HepG2 (cell line): Measurements from ENCODE around the gene NCAPD2. TPM values are rescaled to one million over a fixed set of nuclear protein-coding genes. Genes with fewer than 3 reads are reported as not detected.

Experiments
- CBX1 ChIP-seq: IDR thresholded peaks from one replicate; pipeline ENCODE4 v1.6.1; 2016; ENCODE audit warnings: antibody characterized with exemption, low read depth
- ELF1 ChIP-seq: sonication (generic); formaldehyde crosslinking; IDR thresholded peaks from 2 replicates; pipeline ENCODE4 v1.4.0; 2020; ENCODE audit warnings: missing genetic modification reagents
- FOXA3 ChIP-seq: IDR thresholded peaks from 2 replicates; pipeline ENCODE4 v1.6.1; 2016; ENCODE audit warnings: missing genetic modification reagents, missing compliant biosample characterization
- FOXK1 ChIP-seq: sonication (generic); formaldehyde crosslinking; IDR thresholded peaks from 2 replicates; pipeline ENCODE4 v1.4.0; 2020; ENCODE audit warnings: low read depth, missing genetic modification reagents, borderline replicate concordance
- HOXD1 ChIP-seq: sonication (generic); formaldehyde crosslinking; IDR thresholded peaks from 2 replicates; pipeline ENCODE4 v1.5.0; 2020; ENCODE audit warnings: missing genetic modification reagents
- KLF13 ChIP-seq: sonication (generic); formaldehyde crosslinking; IDR thresholded peaks from 2 replicates; pipeline ENCODE4 v1.4.0; 2020; ENCODE audit warnings: mild to moderate bottlenecking, missing genetic modification reagents
- KLF6 ChIP-seq: IDR thresholded peaks from 2 replicates; pipeline ENCODE4 v1.8.0; 2016; ENCODE audit warnings: missing biosample characterization, missing genetic modification reagents
- MAFG ChIP-seq: sonication (generic); formaldehyde crosslinking; IDR thresholded peaks from 2 replicates; pipeline ENCODE4 v1.5.1; 2020; ENCODE audit warnings: mild to moderate bottlenecking, missing genetic modification reagents
- RNF2 ChIP-seq: fragments of 450-650 bp; conservative IDR thresholded peaks from 2 replicates; pipeline ENCODE4 v1.6.1; 2016; ENCODE audit warnings: low read depth
- ZBTB38 ChIP-seq: sonication (generic); formaldehyde crosslinking; IDR thresholded peaks from 2 replicates; pipeline ENCODE4 v1.5.1; 2020; ENCODE audit warnings: mild to moderate bottlenecking, missing genetic modification reagents
- ZBTB42 ChIP-seq: sonication (generic); formaldehyde crosslinking; IDR thresholded peaks from 2 replicates; pipeline ENCODE4 v1.5.0; 2020; ENCODE audit warnings: mild to moderate bottlenecking, missing genetic modification reagents
- ZFP37 ChIP-seq: sonication (generic); formaldehyde crosslinking; IDR thresholded peaks from 2 replicates; pipeline ENCODE4 v1.4.0; 2020; ENCODE audit warnings: missing genetic modification reagents, borderline replicate concordance
- ZNF317 ChIP-seq: sonication (generic); formaldehyde crosslinking; IDR thresholded peaks from 2 replicates; pipeline ENCODE4 v1.5.0; 2020; ENCODE audit warnings: mild to moderate bottlenecking, missing genetic modification reagents
- polyA plus RNA-seq, 8 experiments: library from polyadenylated mRNA; depleted of rRNA in 3 of 8; stranded (reverse) in 7 of 8; unstranded in 1 of 8; fragments of >200 nt; fragmentation: Illumina TruSeq in 4 of 8; extraction: Trizol in 4 of 8; gene quantifications; 2 replicates each; pipeline versions ENCODE4 v1.2.1 to v1.2.3, GENCODE V29; 2011 to 2016; ENCODE audit warnings: low read depth in 4 of 8, missing spikeins in 1 of 8, mixed read lengths in 1 of 8; ENCODE audit not compliant: insufficient read depth in 1 of 8
- total RNA-seq, 5 experiments: library from RNA; depleted of rRNA; stranded (reverse); fragments of >200 nt; fragmentation: Illumina TruSeq; extraction: Trizol; gene quantifications; 2 replicates each; pipeline ENCODE4 v1.2.3, GENCODE V29; 2016; ENCODE audit warnings: low read depth in 1 of 5
- TF ChIP-seq, protein P1 (sequence below): sonication (generic); formaldehyde crosslinking; IDR thresholded peaks from 2 replicates; pipeline ENCODE4 v1.8.0; 2022; ENCODE audit warnings: mild to moderate bottlenecking, missing genetic modification reagents, moderate library complexity
- TF ChIP-seq, protein P2 (sequence below): sonication (generic); formaldehyde crosslinking; IDR thresholded peaks from 2 replicates; pipeline ENCODE4 v1.8.0; 2022; ENCODE audit warnings: missing genetic modification reagents, mild to moderate bottlenecking, inconsistent platforms, borderline replicate concordance
- TF ChIP-seq, protein P3 (sequence below): fragments of 450-650 bp; IDR thresholded peaks from 2 replicates; pipeline ENCODE4 v1.6.1; 2017
- TF ChIP-seq, protein P4 (sequence below): sonication (generic); formaldehyde crosslinking; IDR thresholded peaks from 2 replicates; pipeline ENCODE4 v1.8.1; 2023; ENCODE audit warnings: missing genetic modification reagents, inconsistent platforms, borderline replicate concordance
- TF ChIP-seq, protein P5 (sequence below): sonication (generic); formaldehyde crosslinking; IDR thresholded peaks from 2 replicates; pipeline ENCODE4 v1.5.0; 2020; ENCODE audit warnings: missing genetic modification reagents
- TF ChIP-seq, protein P6 (sequence below): sonication (generic); formaldehyde crosslinking; IDR thresholded peaks from 2 replicates; pipeline ENCODE4 v1.5.0; 2020; ENCODE audit warnings: missing genetic modification reagents
- TF ChIP-seq, protein P7 (sequence below): sonication (generic); formaldehyde crosslinking; IDR thresholded peaks from 2 replicates; pipeline ENCODE4 v1.4.0; 2020; ENCODE audit warnings: low read depth, mild to moderate bottlenecking, missing genetic modification reagents
- TF ChIP-seq, protein P8 (sequence below): sonication (generic); formaldehyde crosslinking; IDR thresholded peaks from 2 replicates; pipeline ENCODE4 v1.4.0; 2020; ENCODE audit warnings: mild to moderate bottlenecking, low read depth, missing genetic modification reagents

NCAPD2 gene
- total and polyA plus RNA-seq, 2 of the 13 experiments (the other 11 are each of a cell fraction or from before 2014, with no cell fraction given): 51.1 to 65.6 TPM

DNA sequence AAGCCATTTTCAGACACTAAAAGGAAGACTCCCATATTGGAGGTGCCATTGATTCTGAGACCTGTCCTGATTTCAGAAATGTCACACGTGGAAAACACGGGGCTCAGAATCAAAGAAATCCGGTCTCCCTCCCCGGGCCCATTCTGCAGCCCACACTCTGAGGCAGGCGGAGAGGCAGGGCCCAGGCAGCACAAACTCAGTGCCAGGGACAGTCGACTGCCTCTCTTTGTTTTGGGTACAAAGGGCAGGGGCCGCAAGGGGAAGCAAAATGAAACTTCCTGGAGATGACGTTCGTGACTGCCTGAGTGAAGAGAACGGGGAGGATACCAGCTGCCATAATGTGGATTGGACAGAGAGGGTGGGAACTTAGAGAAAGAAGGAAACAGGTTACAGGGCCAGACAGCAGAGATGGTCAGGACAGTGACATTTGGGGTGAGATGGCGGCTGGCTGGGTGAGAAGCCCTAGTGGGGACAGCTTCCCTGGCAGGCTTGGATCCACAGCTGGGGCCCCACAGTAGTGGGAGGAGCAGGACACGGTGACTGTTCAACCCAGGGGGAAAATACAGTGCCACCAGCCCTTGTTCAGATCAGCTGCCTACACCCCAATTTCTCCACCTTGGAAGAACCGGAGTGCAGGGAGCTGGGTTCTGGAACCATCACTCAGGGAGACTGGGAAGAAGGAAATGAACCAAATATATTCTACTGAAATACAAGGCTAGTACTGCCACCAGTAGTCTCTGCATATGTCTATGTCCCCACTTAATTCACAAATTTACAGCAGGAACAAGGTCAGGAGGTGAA is 48.5 kb downstream of the NCAPD2 start (continued):
- TF ChIP-seq MAFG (CRISPR knock-in tag) (no peak), ZBTB38 (CRISPR knock-in tag) (no peak), ZFP37 (no peak), CBX1 (no peak), ELF1 (CRISPR knock-in tag) (peak; percentile 77), RNF2 (no peak), ZNF317 (CRISPR knock-in tag) (peak; percentile 97), FOXK1 (CRISPR knock-in tag) (peak; percentile 87; the same call in 1 of the 2 replicates), KLF13 (CRISPR knock-in tag) (no peak), FOXA3 (peak; percentile 74), HOXD1 (CRISPR knock-in tag) (0 out of 2 replicates have a peak, but pooled peaks have one; percentile 36), KLF6 (CRISPR knock-in tag) (peak; percentile 66; the same call in 1 of the 2 replicates), ZBTB42 (CRISPR knock-in tag) (no peak)
- TF ChIP-seq, protein P1, sequence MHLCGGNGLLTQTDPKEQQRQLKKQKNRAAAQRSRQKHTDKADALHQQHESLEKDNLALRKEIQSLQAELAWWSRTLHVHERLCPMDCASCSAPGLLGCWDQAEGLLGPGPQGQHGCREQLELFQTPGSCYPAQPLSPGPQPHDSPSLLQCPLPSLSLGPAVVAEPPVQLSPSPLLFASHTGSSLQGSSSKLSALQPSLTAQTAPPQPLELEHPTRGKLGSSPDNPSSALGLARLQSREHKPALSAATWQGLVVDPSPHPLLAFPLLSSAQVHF (CRISPR knock-in tag): no peak
- TF ChIP-seq, protein P2, sequence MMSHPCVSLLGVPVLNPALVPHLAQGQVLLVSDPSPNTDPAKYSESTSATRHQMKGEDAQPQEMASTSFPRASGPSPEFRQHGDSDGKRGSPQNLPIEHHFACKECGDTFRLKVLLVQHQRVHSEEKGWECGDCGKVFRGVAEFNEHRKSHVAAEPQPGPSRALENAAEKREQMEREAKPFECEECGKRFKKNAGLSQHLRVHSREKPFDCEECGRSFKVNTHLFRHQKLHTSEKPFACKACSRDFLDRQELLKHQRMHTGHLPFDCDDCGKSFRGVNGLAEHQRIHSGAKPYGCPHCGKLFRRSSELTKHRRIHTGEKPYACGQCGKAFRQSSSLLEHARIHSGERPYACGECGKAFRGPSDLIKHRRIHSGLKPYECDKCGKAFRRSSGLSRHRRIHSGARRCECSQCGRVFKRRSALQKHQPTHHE (CRISPR knock-in tag): no peak
- TF ChIP-seq, protein P3, sequence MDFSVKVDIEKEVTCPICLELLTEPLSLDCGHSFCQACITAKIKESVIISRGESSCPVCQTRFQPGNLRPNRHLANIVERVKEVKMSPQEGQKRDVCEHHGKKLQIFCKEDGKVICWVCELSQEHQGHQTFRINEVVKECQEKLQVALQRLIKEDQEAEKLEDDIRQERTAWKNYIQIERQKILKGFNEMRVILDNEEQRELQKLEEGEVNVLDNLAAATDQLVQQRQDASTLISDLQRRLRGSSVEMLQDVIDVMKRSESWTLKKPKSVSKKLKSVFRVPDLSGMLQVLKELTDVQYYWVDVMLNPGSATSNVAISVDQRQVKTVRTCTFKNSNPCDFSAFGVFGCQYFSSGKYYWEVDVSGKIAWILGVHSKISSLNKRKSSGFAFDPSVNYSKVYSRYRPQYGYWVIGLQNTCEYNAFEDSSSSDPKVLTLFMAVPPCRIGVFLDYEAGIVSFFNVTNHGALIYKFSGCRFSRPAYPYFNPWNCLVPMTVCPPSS: no peak
- TF ChIP-seq, protein P4, sequence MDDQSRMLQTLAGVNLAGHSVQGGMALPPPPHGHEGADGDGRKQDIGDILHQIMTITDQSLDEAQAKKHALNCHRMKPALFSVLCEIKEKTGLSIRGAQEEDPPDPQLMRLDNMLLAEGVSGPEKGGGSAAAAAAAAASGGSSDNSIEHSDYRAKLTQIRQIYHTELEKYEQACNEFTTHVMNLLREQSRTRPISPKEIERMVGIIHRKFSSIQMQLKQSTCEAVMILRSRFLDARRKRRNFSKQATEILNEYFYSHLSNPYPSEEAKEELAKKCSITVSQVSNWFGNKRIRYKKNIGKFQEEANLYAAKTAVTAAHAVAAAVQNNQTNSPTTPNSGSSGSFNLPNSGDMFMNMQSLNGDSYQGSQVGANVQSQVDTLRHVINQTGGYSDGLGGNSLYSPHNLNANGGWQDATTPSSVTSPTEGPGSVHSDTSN (CRISPR knock-in tag): no peak
- TF ChIP-seq, protein P5, sequence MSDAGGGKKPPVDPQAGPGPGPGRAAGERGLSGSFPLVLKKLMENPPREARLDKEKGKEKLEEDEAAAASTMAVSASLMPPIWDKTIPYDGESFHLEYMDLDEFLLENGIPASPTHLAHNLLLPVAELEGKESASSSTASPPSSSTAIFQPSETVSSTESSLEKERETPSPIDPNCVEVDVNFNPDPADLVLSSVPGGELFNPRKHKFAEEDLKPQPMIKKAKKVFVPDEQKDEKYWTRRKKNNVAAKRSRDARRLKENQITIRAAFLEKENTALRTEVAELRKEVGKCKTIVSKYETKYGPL (CRISPR knock-in tag): no peak
- TF ChIP-seq, protein P6, sequence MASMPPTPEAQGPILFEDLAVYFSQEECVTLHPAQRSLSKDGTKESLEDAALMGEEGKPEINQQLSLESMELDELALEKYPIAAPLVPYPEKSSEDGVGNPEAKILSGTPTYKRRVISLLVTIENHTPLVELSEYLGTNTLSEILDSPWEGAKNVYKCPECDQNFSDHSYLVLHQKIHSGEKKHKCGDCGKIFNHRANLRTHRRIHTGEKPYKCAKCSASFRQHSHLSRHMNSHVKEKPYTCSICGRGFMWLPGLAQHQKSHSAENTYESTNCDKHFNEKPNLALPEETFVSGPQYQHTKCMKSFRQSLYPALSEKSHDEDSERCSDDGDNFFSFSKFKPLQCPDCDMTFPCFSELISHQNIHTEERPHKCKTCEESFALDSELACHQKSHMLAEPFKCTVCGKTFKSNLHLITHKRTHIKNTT (CRISPR knock-in tag): no peak
- TF ChIP-seq, protein P7, sequence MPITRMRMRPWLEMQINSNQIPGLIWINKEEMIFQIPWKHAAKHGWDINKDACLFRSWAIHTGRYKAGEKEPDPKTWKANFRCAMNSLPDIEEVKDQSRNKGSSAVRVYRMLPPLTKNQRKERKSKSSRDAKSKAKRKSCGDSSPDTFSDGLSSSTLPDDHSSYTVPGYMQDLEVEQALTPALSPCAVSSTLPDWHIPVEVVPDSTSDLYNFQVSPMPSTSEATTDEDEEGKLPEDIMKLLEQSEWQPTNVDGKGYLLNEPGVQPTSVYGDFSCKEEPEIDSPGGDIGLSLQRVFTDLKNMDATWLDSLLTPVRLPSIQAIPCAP: no peak
- TF ChIP-seq, protein P8, sequence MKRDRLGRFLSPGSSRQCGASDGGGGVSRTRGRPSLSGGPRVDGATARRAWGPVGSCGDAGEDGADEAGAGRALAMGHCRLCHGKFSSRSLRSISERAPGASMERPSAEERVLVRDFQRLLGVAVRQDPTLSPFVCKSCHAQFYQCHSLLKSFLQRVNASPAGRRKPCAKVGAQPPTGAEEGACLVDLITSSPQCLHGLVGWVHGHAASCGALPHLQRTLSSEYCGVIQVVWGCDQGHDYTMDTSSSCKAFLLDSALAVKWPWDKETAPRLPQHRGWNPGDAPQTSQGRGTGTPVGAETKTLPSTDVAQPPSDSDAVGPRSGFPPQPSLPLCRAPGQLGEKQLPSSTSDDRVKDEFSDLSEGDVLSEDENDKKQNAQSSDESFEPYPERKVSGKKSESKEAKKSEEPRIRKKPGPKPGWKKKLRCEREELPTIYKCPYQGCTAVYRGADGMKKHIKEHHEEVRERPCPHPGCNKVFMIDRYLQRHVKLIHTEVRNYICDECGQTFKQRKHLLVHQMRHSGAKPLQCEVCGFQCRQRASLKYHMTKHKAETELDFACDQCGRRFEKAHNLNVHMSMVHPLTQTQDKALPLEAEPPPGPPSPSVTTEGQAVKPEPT (CRISPR knock-in tag): no peak
